ENCODE measurements around the gene EFNA1.
A peak's percentile ranks its signal among the peaks of the same experiment; 100 is the strongest.
"Not testable (repeated sequence)": the region's sequence is repeated elsewhere in the genome, so short reads cannot be mapped to it uniquely, and the experiment has no call there.

Gene EFNA1

DNA sequence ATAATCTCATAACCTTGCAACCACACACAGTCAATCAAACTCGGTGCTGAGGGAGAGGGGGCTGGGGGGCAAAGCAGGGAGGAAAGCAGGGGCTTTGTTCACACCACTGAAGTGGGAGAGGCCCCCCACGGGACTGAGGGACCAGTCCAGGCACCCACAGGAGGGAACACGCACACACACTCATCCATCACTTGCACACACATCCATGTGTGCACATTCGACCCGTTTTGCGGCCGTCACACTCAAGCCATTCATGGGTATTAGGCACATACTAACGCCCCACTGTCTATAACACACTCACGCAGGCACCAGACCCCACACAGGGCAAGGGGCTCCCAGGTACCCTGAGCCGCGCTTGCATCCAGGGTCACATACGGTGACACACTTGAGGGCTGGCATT, 35.0 kb upstream of the EFNA1 start:
- DNase-seq = no peak

DNA sequence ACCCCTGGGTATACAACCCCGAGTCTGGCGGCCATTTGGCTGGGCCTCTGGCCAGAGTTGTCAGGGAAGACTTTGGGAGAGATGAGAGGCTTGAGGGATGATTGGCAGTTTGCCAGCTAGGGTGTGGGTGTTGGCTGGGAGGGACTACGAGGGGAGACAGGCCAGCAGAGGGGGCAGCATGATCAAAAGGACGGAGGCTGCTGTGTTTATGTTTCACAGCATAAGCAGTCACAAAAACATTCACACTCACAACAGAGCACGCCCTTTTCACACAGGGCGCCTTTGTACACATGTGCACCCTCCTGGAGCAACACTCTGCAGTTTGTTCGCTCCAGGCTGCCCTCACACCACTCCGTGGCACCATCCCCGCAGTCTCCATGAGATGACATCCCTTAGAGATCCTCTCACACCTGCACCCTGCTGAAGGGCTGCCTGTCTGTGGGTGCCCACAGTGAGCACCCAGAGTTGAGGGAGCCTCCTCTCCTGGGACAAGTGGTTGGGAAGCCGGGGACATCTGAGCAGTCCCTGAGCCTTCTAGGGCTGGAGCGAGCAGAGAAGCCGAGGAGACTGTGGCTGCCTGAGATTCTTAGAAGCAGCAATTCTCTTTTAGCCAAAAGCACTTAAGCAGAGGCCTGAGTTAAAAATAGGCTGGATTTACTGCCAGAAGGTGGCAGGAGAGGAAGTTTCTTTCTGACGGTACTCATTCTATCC, 33.6 kb upstream of the EFNA1 start:
- DNase-seq = peak; percentile 81

DNA sequence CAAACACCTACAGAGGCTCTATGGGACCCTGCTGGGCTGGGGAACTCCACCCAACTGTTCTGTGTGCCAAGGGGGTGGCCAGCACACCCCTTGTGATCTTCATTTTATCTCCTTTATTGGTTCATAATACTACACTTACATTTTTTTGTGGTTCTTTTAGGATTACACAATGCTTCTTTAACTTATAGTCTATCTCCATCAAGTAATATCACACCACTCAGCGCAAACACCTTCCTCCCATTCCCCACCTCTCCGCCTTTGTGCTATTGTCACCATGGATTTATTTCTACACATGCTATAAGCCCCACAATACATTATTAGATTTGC, 33.1 kb upstream of the EFNA1 start:
- no peak for DNase-seq

GRCh38 chr1:155099331-155099730, 28.3 kb upstream of the EFNA1 start:
- DNase-seq = no peak

DNA sequence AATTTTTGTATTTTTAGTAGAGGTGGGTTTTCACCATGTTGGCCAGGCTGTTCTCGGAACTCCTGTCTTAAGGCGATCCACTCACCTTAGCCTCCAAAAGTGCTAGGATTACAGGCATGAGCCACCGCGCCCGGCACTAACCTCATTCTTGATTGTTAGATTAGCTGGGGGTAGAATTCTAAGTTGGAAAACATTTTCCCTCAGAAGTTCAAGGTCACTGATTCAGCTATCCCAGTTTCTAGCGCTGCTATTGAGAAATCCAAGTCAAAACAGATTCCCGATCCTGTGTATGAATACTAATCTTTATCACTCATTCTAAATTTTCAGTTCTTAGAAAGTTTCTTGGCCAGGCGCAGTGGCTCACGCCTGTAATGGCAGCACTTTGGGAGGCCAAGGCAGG, 24.4 kb upstream of the EFNA1 start:
- no peak for DNase-seq

DNA sequence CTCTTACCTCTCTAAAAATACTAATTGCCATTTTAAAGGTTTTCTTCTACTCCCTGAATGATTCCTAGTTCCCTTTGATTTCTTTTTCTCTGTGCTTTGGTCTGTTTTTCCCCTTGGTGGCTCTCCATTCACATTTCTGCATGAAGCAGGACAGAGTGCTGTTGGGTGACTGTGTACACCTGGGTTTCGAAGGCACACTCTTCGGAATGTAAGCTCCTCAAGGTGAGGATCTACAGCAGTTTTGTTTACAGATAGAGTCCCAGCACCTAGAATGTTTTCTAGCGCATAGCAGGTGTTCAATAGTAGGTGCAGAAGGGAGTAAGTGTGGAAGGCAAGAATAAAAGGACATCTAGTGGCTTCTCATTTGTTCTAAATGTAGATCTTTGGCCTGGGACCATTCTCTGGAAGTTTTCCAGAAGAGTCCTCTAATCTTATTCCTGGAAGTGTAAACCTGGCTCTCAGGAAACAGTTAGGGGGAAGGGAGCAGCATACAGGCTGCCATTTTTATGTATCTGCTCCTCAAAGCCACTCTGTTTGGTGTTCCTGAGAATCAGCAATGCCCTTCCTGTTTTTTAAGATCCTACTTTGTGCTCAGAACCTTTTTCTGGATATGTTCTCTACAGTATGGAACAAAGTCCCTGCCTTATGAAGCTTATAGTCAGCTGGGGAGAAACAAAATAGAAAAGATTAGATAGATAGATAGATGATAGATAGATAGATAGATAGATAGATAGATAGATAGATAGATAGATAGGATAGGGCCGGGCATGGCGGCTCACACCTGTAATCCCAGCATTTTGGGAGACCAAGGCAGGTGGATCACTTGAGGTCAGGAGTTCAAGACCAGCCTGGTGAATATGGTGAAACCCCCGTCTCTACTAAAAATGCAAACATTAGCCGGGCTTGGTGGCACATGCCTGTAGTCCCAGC, 22.8 kb upstream of the EFNA1 start:
- DNase-seq = no peak

DNA sequence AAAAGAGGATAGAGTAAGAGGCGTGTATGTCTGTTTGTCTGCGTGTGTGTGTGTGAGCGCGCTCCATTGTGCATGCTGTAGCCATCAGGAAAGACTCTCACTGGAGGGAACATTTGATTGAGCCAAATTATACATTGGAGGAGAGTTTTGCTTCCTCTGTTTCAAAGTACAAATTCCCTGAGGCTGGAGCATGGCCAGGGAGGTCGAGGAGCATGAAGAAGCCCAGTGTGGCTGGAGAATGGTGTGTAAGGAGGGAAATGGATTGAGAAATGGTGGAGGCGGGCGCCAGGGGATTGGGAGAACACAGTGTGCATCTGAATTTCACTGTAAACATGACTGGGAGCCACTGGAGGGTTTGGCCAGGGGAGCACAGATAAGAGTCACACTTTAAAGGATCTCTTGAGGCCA, 22.1 kb upstream of the EFNA1 start:
- DNase-seq = no peak

DNA sequence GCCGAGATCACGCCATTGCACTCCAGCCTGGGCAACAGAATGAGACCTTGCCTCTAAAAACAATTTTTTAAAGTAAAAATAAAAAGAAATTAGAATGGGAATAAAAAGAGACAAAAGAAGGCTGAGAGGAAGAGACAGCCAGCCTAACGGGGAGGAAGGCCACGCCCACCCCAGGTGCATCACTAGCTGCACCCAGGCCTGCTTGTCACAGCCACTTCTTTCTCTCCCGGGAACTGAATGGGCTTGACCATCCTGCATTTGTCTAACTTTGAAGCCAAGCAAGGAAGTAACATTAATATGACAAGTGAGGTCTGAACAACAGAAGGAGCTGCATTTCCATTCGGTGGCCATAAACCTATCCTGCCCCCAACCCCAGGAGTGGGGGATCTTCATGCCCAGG, 20.8 kb upstream of the EFNA1 start:
- no peak for DNase-seq

DNA sequence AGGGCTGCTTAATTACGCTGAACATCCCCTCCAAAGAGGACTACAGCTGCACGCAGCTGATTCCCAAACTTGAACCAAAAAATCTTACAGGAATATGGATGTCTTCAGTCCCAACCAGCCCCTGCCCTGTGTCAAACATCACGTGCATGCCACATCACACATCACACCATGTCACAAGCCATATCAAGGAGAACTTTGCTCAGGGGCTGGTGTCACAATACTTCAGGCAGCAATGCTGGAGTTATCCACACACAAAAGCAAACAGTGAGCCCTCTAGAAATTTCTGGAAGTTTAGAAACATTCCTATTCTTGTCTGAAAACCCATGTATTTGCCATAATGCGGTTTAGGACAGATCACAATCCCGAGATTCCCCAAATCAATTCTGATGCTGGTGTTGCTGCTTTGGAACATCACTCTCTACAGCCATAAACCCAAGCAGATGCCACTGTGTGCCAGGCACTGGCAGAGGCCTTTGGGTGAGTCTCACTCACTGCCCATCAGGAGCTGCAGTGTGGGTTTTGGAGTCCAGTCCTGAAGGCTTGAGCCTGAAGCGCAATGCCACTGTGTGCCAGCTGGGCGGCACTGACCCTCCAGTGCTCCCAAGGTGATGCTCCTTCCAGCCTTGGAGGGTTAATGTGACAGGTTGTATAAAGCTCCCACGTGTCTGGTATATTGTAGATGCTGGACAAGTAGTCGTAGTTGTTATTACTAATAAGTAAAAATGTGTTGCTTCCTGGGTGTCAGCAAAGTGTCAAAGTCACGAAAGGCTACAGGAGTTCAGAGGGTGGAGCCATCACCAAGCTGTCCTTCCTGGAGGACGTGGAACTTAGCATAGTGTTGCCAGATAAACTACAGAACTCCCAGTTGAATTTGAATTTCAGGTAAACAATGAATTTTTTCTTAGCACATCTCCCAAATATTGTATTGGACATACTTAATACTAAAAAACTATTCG, 20.1 kb upstream of the EFNA1 start:
- DNase-seq = no peak

GRCh38 chr1:155108296-155108695, 19.4 kb upstream of the EFNA1 start:
- no peak for DNase-seq

DNA sequence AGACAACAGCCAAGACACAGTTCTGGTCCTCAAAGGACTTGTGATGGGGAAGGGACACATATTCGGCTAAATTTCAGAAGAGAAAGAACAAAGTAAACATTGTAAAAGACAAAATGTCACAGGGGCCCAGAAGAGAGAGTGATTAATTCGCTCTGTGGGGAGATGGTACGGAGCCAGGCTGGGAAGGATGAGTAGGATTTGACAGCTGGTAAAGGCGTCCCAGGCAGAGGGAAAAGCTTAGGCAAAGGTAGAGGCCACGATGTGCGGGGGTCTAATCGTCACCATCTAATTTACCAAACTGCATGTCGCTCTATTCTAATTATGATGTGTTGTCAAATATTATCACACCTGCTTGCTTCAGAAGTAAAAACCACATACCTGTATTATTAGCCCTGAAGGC, 17.3 kb upstream of the EFNA1 start:
- no peak for DNase-seq

- no peak for DNase-seq
Measured at GRCh38 chr1:155110826-155111225, 16.9 kb upstream of the EFNA1 start.

- no peak for DNase-seq
Measured at GRCh38 chr1:155113450-155113980, 14.2 kb upstream of the EFNA1 start.

DNA sequence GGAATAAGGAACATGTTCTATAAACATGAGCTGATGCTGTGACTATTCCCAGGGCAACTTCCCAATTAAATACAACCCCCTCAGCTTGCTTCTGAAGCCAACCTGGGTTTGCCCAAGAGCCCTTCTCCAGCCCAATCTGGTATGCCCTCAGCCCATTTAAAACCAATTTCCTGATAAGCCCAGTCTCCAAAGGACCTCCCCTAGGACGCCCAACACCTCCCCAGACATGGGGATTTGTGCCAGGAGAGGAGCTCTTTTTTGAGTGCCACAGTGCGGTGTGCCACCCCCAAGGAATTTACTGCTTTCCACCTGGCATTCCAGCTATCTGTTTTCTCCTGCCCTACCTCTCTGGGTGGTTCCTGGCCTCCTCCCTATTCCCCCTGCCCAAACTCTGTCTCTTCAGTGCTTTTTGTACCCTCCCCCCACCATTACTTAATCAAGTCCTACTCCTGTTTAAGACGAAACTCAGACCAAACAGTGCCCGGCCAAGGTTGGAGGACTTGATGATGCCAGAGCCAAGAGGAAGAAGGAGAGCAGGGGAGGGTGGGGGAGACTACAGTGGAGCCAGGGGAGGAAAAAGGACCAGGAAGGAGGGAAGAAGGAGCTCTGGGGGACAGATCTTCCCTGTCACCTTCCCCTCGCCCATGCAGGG, 11.4 kb upstream of the EFNA1 start:
- DNase-seq = no peak

GRCh38 chr1:155117610-155118009, 10.1 kb upstream of the EFNA1 start:
- no peak for DNase-seq

DNA sequence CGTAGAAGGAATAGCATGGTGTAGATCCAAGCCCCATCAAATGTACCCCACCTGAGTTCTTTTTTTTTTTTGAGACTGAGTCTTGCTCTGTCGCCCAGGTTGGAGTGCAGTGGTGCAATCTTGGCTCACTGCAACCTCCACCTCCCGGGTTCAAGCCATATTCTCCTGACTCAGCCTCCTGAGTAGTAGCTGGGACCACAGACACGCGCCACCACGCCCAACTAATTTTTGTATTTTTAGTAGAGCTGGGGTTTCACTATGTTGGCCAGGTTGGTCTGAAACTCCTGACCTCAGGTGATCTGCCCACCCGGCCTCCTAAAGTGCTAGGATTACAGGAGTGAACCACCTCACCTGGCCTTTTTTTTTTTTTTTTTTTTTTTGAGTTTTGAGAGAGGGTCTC, 9.6 kb upstream of the EFNA1 start:
- DNase-seq = not testable (repeated sequence)

- DNase-seq = no peak
Measured at GRCh38 chr1:155120253-155120652, 7.4 kb upstream of the EFNA1 start.

- no peak for DNase-seq
Measured at GRCh38 chr1:155121249-155121648, 6.4 kb upstream of the EFNA1 start.

DNA sequence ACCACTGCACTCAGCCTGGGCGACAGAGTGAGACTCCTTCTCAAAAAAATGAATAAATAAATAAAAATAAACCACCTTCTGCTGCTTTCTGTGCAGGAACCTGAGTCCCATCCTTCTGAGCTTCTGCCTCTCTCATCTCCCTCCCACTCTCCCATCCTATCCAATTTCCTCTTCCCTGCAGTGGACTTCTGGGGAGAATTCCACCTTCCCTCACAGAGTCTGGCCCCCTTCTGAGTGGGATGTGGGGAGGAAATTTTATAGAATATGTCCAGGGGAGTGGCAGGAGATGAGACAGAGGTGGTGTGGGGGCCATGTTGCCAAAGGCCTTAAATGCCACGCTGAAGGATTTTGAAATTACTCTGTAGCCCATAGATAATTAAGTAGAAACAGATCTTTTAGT, 5.4 kb upstream of the EFNA1 start:
- no peak for DNase-seq

GRCh38 chr1:155123801-155124200, 3.9 kb upstream of the EFNA1 start:
- DNase-seq = no peak

DNA sequence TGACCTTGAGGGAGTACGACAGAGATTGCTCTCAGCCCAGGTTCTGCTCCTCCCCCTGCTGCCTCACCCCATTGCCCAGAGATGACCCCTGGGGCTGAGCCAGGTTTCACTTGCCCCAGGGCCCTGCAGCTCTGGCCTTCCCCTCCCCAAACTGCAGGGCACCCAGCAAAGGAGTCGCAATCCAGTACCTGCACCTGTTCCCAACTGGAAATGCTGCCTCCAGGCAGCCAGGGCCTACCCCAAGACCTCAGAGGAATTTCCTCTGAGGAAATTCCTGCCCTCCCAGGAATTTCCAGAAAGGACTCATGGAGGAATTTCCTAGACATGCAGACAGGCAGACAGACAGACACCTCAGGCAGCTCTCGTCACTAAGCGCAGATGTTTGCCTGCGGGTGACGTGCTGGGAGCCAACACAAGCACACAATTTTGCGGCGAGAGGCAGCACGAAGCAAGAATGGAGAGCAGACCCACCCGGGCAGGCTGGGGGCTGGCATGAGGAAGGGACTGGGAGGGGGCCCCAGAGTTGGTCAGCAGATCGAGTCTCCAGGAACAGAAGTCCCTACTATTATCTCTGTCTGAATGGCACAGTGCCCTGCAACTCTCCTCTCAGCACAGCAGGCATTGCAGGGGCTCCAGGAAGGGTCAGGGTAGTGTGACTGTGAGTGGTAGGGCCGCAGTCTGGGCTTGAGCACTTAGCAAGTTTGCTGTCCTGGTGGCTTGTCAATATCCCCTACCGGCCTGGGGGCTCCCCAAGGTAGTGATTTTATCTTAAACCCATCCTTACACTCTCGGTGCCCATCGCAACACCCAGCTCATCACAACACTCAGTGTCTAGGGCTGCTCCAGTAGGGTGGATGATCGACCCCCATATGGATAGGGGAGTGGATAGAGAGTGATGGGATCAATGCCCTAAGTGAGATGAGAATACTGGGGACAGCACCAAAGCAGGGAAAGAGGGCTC, 2.9 kb upstream of the EFNA1 start:
- DNase-seq = peak; percentile 62
